Ovary (tissue), 1 donor: ENCODE measurements around the gene DCLK3.

Experiments
- EP300 ChIP-seq: sonication (generic); formaldehyde crosslinking; IDR thresholded peaks from one replicate; pipeline ENCODE4 v1.6.1; 2017; ENCODE audit warnings: antibody characterized with exemption
- POLR2A ChIP-seq: fragments of 450-650 bp; IDR thresholded peaks from one replicate; pipeline ENCODE4 v1.6.1; 2017; ENCODE audit warnings: antibody characterized with exemption, mild to moderate bottlenecking, moderate library complexity

DNA sequence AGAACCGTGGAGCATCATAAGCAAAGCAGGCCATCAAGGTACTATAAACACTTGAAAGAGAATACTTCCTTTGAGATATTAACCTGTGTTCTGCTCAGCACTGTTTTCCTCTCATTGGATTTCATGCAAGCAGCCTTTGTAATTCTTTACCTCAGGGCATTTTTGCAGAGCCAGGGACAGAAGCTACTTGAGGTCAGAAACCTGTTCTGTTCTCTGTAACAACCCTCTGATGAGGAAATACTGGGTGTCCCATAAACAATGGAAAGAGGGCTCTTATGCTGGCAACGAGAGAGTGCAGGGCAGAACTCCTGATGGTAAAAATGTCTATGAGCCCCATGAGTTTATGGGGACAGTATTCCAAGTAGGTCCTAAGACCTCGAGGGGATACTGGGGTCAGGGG, 66.0 kb downstream of the DCLK3 start:
- TF ChIP-seq POLR2A (no peak), EP300 (no peak)
